ENCODE results near the gene CTLA4. TPM values are rescaled to one million over a fixed set of nuclear protein-coding genes. Genes with fewer than 3 reads are reported as not detected.
"Not testable (repeated sequence)": the region's sequence is repeated elsewhere in the genome, so short reads cannot be mapped to it uniquely, and the experiment has no call there.

The CTLA4 gene
- total RNA-seq, 1 donor from 2014 or later: not detected

DNA sequence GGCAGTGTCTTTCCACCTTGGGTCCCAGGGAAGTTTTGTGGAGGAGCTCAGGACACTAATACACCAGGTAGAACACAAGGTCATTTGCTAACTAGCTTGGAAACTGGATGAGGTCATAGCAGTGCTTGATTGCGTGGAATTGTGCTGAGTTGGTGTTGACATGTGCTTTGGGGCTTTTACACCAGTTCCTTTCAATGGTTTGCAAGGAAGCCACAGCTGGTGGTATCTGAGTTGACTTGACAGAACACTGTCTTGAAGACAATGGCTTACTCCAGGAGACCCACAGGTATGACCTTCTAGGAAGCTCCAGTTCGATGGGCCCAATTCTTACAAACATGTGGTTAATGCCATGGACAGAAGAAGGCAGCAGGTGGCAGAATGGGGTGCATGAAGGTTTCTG is 5.9 kb downstream of the CTLA4 start:
- Histone ChIP-seq H3K4me1 (ENCODE audit: control insufficient read depth in 3 of 3, insufficient read depth in 3 of 3, low read length in 3 of 3) (peaks cover 0 to 4% (median 3%) of the 10 kb centered on the region in 3 donors), H3K4me3 (ENCODE audit: low read length in 3 of 3) (no peak overlapping the region), H3K36me3 (ENCODE audit: control insufficient read depth in 3 of 3, insufficient read depth in 3 of 3, low read length in 3 of 3) (no peaks in the 10 kb centered on the region), H3K9ac (ENCODE audit: low read depth in 1 of 3, low read length in 3 of 3) (no peak overlapping the region), H3K27me3 (ENCODE audit: control insufficient read depth in 3 of 3, insufficient read depth in 3 of 3, low read length in 3 of 3) (no peaks in the 10 kb centered on the region), H3K27ac (ENCODE audit: low read depth, low read length) (no peak overlapping the region), H3K9me3 (ENCODE audit: control insufficient read depth in 3 of 3, low read length in 3 of 3) (no peaks in the 10 kb centered on the region)

DNA sequence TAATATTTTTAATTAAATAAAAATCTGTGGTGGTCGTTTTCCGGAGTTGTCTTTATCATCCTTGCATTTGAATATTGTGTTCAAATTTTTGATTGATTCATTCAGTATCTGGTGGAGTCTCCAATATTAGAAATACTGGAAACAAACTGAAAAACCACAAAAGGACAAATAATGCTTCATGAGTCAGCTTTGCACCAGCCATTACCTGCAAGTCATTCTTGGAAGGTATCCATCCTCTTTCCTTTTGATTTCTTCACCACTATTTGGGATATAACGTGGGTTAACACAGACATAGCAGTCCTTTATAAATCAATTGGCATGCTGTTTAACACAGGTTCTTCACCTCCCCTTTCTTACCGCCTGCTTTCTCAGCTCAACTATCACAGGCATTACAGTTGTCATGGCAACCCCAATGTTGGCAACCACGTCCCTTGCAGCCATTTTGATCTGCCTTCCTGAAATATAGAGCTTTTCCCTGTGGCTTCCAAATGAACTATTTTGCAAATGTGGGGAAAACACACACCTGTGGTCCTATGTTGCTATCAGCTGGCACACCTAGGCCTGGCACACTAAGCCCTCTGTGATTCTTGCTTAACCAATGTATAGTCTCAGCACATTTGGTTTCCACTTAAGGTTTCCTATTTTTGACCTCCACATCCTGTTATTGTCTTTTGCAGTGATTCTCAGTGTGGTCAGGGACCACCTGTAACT is 6.5 kb downstream of the CTLA4 start:
- Histone ChIP-seq H3K27me3 (ENCODE audit: control insufficient read depth in 3 of 3, insufficient read depth in 3 of 3, low read length in 3 of 3) (no peaks in the 10 kb centered on the region), H3K36me3 (ENCODE audit: control insufficient read depth in 3 of 3, insufficient read depth in 3 of 3, low read length in 3 of 3) (no peaks in the 10 kb centered on the region), H3K4me3 (ENCODE audit: low read length in 3 of 3) (no peak overlapping the region), H3K4me1 (ENCODE audit: control insufficient read depth in 3 of 3, insufficient read depth in 3 of 3, low read length in 3 of 3) (peaks cover 0 to 4% (median 3%) of the 10 kb centered on the region in 3 donors), H3K9ac (ENCODE audit: low read depth in 1 of 3, low read length in 3 of 3) (no peak overlapping the region), H3K27ac (ENCODE audit: low read depth, low read length) (no peak overlapping the region), H3K9me3 (ENCODE audit: control insufficient read depth in 3 of 3, low read length in 3 of 3) (no peaks in the 10 kb centered on the region)

DNA sequence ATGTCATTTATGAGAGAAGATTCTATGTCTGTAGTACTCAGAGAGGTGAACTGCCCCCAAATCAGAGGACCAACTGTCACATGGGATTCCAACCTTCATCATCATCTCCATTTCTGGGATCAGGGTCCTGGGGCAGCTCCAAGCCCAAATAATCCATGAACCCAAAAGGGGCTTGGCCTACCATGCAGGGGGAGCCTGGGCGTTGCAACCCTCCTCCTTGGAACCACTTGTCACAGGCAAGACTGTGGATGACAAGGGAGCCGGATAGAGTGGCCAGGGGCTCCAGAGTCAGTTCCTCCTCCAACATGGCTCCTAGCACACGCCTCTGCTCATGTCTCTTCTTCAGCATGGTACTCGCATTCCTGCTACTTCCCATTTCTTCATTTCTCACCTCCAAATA is 7.9 kb downstream of the CTLA4 start:
- no peaks in the 10 kb centered on the region for H3K27me3 ChIP-seq (ENCODE audit: control insufficient read depth in 3 of 3, insufficient read depth in 3 of 3, low read length in 3 of 3)
- no peak overlapping the region for H3K4me3 ChIP-seq (ENCODE audit: low read length in 3 of 3)
- H3K4me1 ChIP-seq (ENCODE audit: control insufficient read depth in 3 of 3, insufficient read depth in 3 of 3, low read length in 3 of 3): peaks cover 0 to 3% (median 3%) of the 10 kb centered on the region in 3 donors
- H3K27ac ChIP-seq (ENCODE audit: low read depth, low read length): no peak overlapping the region
- H3K9me3 ChIP-seq (ENCODE audit: control insufficient read depth in 3 of 3, low read length in 3 of 3): no peaks in the 10 kb centered on the region
- no peaks in the 10 kb centered on the region for H3K36me3 ChIP-seq (ENCODE audit: control insufficient read depth in 3 of 3, insufficient read depth in 3 of 3, low read length in 3 of 3)
- no peak overlapping the region for H3K9ac ChIP-seq (ENCODE audit: low read depth in 1 of 3, low read length in 3 of 3)

DNA sequence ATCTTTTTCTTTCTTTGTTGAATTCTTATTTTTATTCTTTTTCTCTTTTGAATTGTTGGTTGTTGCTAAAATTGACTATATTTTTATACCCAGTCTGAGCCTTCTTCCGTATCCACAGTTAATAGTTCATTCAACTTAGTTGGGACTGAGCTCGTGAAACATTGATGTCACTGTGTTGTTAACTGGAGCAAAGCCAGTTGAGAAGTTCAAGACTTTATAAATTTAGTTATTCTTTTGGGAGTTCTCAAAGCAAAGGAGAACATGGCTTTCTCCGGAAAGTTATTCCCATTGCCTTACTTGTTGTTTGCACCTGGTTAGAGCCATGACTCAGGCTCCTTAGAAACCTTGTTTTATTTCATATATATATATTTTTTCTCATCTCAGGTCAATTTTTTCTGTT is 8.8 kb downstream of the CTLA4 start:
- H3K4me1 ChIP-seq (ENCODE audit: control insufficient read depth in 3 of 3, insufficient read depth in 3 of 3, low read length in 3 of 3): peaks cover 0 to 3% (median 0%) of the 10 kb centered on the region in 3 donors
- no peak overlapping the region for H3K4me3 ChIP-seq (ENCODE audit: low read length in 3 of 3)
- no peaks in the 10 kb centered on the region for H3K9me3 ChIP-seq (ENCODE audit: control insufficient read depth in 3 of 3, low read length in 3 of 3)
- H3K9ac ChIP-seq (ENCODE audit: low read depth in 1 of 3, low read length in 3 of 3): no peak overlapping the region
- H3K27me3 ChIP-seq (ENCODE audit: control insufficient read depth in 3 of 3, insufficient read depth in 3 of 3, low read length in 3 of 3): no peaks in the 10 kb centered on the region
- no peaks in the 10 kb centered on the region for H3K36me3 ChIP-seq (ENCODE audit: control insufficient read depth in 3 of 3, insufficient read depth in 3 of 3, low read length in 3 of 3)
- H3K27ac ChIP-seq (ENCODE audit: low read depth, low read length): no peak overlapping the region

DNA sequence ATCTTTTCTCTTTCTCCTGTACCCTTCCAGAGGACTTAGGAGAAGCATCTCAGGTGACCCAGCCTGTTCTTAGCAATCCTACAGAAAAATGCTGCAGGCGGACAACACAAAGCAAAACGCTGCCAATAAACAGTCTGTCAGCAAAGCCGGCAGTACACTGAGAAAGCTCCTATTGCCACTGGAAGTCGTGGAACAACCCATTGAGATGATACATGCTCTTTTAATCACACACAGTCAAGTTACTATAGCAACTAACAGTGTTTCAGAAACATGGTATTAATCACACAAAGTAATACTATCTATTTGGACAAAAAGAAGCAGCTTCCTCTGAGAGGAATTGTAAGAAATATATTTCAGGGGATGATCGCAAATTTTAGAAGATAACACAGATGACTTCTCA is 10.5 kb downstream of the CTLA4 start:
- Histone ChIP-seq H3K9me3 (ENCODE audit: control insufficient read depth in 3 of 3, low read length in 3 of 3) (no peaks in the 10 kb centered on the region), H3K9ac (ENCODE audit: low read depth in 1 of 3, low read length in 3 of 3) (no peak overlapping the region), H3K4me1 (ENCODE audit: control insufficient read depth in 3 of 3, insufficient read depth in 3 of 3, low read length in 3 of 3) (peaks cover 0 to 3% (median 0%) of the 10 kb centered on the region in 3 donors), H3K4me3 (ENCODE audit: low read length in 3 of 3) (no peak overlapping the region), H3K27ac (ENCODE audit: low read depth, low read length) (no peak overlapping the region), H3K27me3 (ENCODE audit: control insufficient read depth in 3 of 3, insufficient read depth in 3 of 3, low read length in 3 of 3) (no peaks in the 10 kb centered on the region), H3K36me3 (ENCODE audit: control insufficient read depth in 3 of 3, insufficient read depth in 3 of 3, low read length in 3 of 3) (no peaks in the 10 kb centered on the region)

DNA sequence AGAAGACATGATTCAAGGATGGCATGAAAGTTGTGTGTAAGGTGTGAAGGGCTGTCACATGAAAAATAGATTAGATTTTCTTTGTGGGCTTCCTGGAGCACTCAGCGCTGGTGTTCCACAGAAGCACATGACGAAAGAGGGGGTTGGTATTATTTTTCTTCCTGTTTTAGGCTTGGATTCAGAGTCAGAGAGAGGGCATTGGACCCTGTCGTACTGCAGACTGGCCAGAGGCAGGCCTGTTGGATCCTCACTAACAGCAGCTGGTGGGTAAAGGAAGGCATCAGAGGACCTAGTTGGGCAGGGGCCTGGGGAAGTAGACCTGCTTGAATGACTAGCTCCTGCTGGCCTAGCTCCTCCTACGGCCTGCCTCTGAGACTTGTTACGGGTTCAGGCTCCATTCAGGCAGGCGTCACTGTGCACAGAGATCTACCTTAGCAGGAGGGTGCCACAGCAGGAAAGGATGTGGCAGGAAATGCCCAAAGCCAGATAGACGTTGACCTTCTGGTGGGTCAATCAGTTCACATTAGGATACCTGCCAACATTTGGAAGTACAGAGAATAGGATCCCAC is 13.1 kb downstream of the CTLA4 start:
- no peak overlapping the region for H3K9ac ChIP-seq (ENCODE audit: low read depth in 1 of 3, low read length in 3 of 3)
- no peaks in the 10 kb centered on the region for H3K36me3 ChIP-seq (ENCODE audit: control insufficient read depth in 3 of 3, insufficient read depth in 3 of 3, low read length in 3 of 3)
- no peaks in the 10 kb centered on the region for H3K9me3 ChIP-seq (ENCODE audit: control insufficient read depth in 3 of 3, low read length in 3 of 3)
- no peak overlapping the region for H3K4me3 ChIP-seq (ENCODE audit: low read length in 3 of 3)
- no peak overlapping the region for H3K27ac ChIP-seq (ENCODE audit: low read depth, low read length)
- no peaks in the 10 kb centered on the region for H3K27me3 ChIP-seq (ENCODE audit: control insufficient read depth in 3 of 3, insufficient read depth in 3 of 3, low read length in 3 of 3)
- H3K4me1 ChIP-seq (ENCODE audit: control insufficient read depth in 3 of 3, insufficient read depth in 3 of 3, low read length in 3 of 3): peaks cover 0 to 3% (median 0%) of the 10 kb centered on the region in 3 donors

DNA sequence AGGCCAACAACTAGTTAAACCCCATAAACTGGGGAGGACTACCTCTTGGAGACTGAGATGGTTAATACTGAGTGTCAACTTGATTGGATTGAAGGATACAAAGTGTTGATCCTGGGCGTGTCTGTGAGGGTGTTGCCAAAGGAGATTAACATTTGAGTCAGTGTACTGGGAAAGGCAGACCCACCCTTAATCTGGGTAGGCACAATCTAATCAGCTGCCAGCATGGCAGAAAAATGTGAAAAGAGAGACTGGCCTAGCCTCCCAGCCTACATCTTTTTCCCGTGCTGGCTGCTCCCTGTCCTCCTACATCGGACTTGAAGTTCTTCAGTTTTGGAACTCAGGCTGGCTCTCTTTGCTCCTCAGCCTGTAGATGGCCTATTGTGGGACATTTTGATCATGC is 13.6 kb downstream of the CTLA4 start:
- not testable (repeated sequence) for H3K9ac ChIP-seq (ENCODE audit: low read depth in 1 of 3, low read length in 3 of 3); H3K36me3 ChIP-seq (ENCODE audit: control insufficient read depth in 3 of 3, insufficient read depth in 3 of 3, low read length in 3 of 3); H3K4me3 ChIP-seq (ENCODE audit: low read length in 3 of 3); H3K4me1 ChIP-seq (ENCODE audit: control insufficient read depth in 3 of 3, insufficient read depth in 3 of 3, low read length in 3 of 3); H3K27me3 ChIP-seq (ENCODE audit: control insufficient read depth in 3 of 3, insufficient read depth in 3 of 3, low read length in 3 of 3); H3K27ac ChIP-seq (ENCODE audit: low read depth, low read length); H3K9me3 ChIP-seq (ENCODE audit: control insufficient read depth in 3 of 3, low read length in 3 of 3)

DNA sequence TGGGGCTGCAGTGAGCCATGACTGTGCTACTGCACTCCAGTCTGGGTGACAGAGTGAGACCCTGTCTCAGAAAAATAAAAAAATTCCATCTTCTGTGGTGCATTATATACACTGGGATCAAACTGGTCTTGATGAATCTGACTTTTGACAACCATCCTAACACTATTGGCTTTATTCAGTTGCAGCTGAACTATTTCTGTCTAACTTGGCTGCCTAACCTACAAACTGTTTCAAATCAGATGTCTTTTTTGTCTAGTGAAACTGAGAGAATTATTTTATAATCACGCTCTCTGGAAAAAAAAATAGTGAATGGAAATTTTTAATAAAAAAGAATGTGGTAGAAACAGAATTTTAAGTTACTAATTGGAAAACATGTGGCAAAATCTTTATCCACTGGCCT is 15.0 kb downstream of the CTLA4 start:
- Histone ChIP-seq H3K27me3 (ENCODE audit: control insufficient read depth in 3 of 3, insufficient read depth in 3 of 3, low read length in 3 of 3) (no peaks in the 10 kb centered on the region), H3K4me3 (ENCODE audit: low read length in 3 of 3) (no peak overlapping the region), H3K9me3 (ENCODE audit: control insufficient read depth in 3 of 3, low read length in 3 of 3) (no peaks in the 10 kb centered on the region), H3K27ac (ENCODE audit: low read depth, low read length) (no peak overlapping the region), H3K4me1 (ENCODE audit: control insufficient read depth in 3 of 3, insufficient read depth in 3 of 3, low read length in 3 of 3) (peaks cover 0 to 3% (median 0%) of the 10 kb centered on the region in 3 donors), H3K36me3 (ENCODE audit: control insufficient read depth in 3 of 3, insufficient read depth in 3 of 3, low read length in 3 of 3) (no peaks in the 10 kb centered on the region), H3K9ac (ENCODE audit: low read depth in 1 of 3, low read length in 3 of 3) (no peak overlapping the region)

DNA sequence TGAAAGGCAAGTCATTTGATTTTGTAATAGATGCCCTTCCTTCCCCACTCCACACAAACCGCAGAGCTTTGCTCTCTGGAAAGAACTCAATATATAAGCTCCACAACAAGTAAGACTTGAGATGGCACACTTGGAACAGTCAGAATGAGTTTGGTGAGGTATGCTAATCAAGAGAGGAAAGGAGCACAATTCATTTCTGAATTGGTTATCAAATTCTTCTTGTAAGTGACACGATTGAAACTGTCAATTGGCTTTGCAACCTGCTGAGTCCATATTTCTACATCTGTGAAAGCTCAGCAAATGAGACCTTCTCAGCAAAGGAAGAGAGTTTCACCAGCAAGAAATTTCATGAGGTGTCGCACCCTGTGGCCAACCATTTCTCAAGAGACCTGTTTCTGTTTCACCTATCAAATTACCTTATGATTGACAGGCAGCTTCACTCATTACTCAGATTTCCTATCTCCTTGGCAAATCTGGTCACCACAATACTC is 19.1 kb downstream of the CTLA4 start:
- Histone ChIP-seq H3K4me3 (ENCODE audit: low read length in 3 of 3) (no peak overlapping the region), H3K9ac (ENCODE audit: low read depth in 1 of 3, low read length in 3 of 3) (no peak overlapping the region), H3K4me1 (ENCODE audit: control insufficient read depth in 3 of 3, insufficient read depth in 3 of 3, low read length in 3 of 3) (peaks cover 0 to 3% (median 0%) of the 10 kb centered on the region in 3 donors), H3K27ac (ENCODE audit: low read depth, low read length) (no peak overlapping the region), H3K36me3 (ENCODE audit: control insufficient read depth in 3 of 3, insufficient read depth in 3 of 3, low read length in 3 of 3) (no peaks in the 10 kb centered on the region), H3K9me3 (ENCODE audit: control insufficient read depth in 3 of 3, low read length in 3 of 3) (no peaks in the 10 kb centered on the region), H3K27me3 (ENCODE audit: control insufficient read depth in 3 of 3, insufficient read depth in 3 of 3, low read length in 3 of 3) (no peaks in the 10 kb centered on the region)

DNA sequence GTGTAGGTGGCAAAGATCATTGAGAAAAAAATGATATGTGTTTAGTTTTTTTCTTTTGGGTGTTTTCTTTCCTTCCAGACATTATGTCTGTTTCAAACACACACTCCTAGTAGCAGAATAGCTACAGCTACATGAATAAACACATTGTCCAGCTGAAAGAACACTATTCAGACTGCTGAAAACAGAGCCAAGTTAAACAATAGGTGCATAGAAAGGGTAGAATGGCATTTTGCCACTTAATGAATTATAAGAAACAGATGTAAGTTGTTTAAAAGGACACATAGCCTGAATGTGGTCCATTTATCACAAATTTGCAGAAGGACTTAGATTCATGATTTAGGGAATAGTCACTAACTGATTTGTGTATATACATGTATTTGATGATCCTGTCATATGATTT is 20.1 kb downstream of the CTLA4 start:
- H3K27ac ChIP-seq (ENCODE audit: low read depth, low read length): no peak overlapping the region
- peaks cover 0 to 3% (median 0%) of the 10 kb centered on the region in 3 donors for H3K4me1 ChIP-seq (ENCODE audit: control insufficient read depth in 3 of 3, insufficient read depth in 3 of 3, low read length in 3 of 3)
- H3K9ac ChIP-seq (ENCODE audit: low read depth in 1 of 3, low read length in 3 of 3): no peak overlapping the region
- no peaks in the 10 kb centered on the region for H3K36me3 ChIP-seq (ENCODE audit: control insufficient read depth in 3 of 3, insufficient read depth in 3 of 3, low read length in 3 of 3)
- no peaks in the 10 kb centered on the region for H3K27me3 ChIP-seq (ENCODE audit: control insufficient read depth in 3 of 3, insufficient read depth in 3 of 3, low read length in 3 of 3)
- H3K9me3 ChIP-seq (ENCODE audit: control insufficient read depth in 3 of 3, low read length in 3 of 3): no peaks in the 10 kb centered on the region
- H3K4me3 ChIP-seq (ENCODE audit: low read length in 3 of 3): no peak overlapping the region
